ENCODE data around the gene IFNGR2. TPM values are rescaled to one million over a fixed set of nuclear protein-coding genes. Genes with fewer than 3 reads are reported as not detected.

IFNGR2 gene
- total and polyA plus RNA-seq, 2 of the 13 experiments (the other 11 are each of a cell fraction or from before 2014, with no cell fraction given), result 61.3 to 117 TPM

DNA sequence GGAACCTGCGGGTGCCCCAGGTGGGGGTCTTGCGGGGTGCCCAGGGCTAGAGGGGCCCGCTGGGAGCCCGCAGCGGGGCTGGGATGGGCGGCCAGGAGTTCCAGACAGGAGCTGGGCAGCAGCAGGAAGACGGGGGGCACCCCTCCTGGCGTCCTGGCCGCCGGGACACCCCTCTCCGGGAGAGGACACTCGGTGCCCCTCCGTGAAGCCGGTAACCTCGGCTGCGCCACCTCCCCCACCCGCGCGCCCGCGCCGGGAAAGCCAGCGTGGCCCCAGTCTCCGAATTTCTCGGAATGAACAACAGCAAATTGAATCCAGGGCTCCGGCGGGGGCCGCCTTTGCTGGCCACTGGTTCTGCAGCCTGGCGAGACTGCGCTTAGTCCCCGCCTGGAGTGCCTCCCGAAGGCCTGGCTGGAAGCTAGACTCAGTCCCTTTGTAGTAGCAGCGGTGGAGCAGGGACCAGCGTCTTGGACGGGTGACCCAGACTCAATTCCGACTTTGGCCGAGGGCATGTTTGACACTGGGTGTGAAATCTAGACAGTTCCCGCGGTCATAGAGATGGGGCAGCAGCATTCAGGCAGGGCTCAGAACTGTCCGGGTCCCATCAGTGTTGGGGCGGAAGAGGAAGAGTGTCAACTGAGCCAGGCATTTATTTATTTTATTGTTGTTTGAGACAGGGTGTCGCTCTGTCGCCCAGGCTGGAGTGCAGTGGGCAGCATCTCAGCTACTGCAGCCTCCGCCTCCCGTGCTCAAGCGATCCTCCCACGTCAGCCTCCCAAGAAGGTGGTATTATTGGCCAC is 773 bp downstream of the IFNGR2 start (continued):
- TF ChIP-seq, protein P1, sequence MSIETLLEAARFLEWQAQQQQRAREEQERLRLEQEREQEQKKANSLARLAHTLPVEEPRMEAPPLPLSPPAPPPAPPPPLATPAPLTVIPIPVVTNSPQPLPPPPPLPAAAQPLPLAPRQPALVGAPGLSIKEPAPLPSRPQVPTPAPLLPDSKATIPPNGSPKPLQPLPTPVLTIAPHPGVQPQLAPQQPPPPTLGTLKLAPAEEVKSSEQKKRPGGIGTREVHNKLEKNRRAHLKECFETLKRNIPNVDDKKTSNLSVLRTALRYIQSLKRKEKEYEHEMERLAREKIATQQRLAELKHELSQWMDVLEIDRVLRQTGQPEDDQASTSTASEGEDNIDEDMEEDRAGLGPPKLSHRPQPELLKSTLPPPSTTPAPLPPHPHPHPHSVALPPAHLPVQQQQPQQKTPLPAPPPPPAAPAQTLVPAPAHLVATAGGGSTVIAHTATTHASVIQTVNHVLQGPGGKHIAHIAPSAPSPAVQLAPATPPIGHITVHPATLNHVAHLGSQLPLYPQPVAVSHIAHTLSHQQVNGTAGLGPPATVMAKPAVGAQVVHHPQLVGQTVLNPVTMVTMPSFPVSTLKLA (IDR thresholded peaks at IDR 0.05), result no peak
- TF ChIP-seq ZNF143 (CRISPR knock-in tag; IDR thresholded peaks at IDR 0.05) (no peak), MZF1 (CRISPR knock-in tag; IDR thresholded peaks at IDR 0.05; ENCODE audit: borderline replicate concordance) (no peak), CHD2 (IDR thresholded peaks at IDR 0.05; ENCODE audit: low read depth, low read length) (no peak), MTF1 (CRISPR knock-in tag; IDR thresholded peaks at IDR 0.05) (no peak), ZNF891 (CRISPR knock-in tag; IDR thresholded peaks at IDR 0.05) (0 out of 2 replicates have a peak, but pooled peaks have one; percentile 20), TBX2 (CRISPR knock-in tag; IDR thresholded peaks at IDR 0.05; ENCODE audit: borderline replicate concordance) (peak; percentile 62; the same call in 1 of the 2 replicates), CCDC6 (CRISPR knock-in tag; IDR thresholded peaks at IDR 0.05) (peak; percentile 51; the same call in 1 of the 2 replicates), ISX (CRISPR knock-in tag; conservative IDR thresholded peaks at IDR 0.05) (no peak), SAFB2 (CRISPR knock-in tag; IDR thresholded peaks at IDR 0.05; ENCODE audit: borderline replicate concordance, low read depth) (no peak), FOXA1 (IDR thresholded peaks at IDR 0.05) (no peak), FOXA1 (CRISPR knock-in tag; IDR thresholded peaks at IDR 0.05) (no peak), BRCA1 (CRISPR knock-in tag; IDR thresholded peaks at IDR 0.05) (no peak), ZNF367 (CRISPR knock-in tag; IDR thresholded peaks at IDR 0.05; ENCODE audit: borderline replicate concordance) (no peak), POGZ (CRISPR knock-in tag; IDR thresholded peaks at IDR 0.05) (no peak), ATF7-NPFF (CRISPR knock-in tag; IDR thresholded peaks at IDR 0.05; ENCODE audit: low read depth) (no peak), RBM22 (optimal IDR thresholded peaks at IDR 0.05; ENCODE audit: low read length) (no peak), SKI (IDR thresholded peaks at IDR 0.05; ENCODE audit: partially characterized antibody) (peak; percentile 25)
- TF ChIP-seq, protein P2, sequence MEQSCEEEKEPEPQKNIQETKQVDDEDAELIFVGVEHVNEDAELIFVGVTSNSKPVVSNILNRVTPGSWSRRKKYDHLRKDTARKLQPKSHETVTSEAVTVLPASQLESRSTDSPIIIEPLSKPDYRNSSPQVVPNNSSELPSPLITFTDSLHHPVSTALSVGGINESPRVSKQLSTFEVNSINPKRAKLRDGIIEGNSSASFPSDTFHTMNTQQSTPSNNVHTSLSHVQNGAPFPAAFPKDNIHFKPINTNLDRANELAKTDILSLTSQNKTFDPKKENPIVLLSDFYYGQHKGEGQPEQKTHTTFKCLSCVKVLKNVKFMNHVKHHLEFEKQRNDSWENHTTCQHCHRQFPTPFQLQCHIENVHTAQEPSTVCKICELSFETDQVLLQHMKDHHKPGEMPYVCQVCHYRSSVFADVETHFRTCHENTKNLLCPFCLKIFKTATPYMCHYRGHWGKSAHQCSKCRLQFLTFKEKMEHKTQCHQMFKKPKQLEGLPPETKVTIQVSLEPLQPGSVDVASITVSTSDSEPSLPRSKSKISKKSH (CRISPR knock-in tag; IDR thresholded peaks at IDR 0.05; ENCODE audit: borderline replicate concordance), result no peak
- TF ChIP-seq, protein P3, sequence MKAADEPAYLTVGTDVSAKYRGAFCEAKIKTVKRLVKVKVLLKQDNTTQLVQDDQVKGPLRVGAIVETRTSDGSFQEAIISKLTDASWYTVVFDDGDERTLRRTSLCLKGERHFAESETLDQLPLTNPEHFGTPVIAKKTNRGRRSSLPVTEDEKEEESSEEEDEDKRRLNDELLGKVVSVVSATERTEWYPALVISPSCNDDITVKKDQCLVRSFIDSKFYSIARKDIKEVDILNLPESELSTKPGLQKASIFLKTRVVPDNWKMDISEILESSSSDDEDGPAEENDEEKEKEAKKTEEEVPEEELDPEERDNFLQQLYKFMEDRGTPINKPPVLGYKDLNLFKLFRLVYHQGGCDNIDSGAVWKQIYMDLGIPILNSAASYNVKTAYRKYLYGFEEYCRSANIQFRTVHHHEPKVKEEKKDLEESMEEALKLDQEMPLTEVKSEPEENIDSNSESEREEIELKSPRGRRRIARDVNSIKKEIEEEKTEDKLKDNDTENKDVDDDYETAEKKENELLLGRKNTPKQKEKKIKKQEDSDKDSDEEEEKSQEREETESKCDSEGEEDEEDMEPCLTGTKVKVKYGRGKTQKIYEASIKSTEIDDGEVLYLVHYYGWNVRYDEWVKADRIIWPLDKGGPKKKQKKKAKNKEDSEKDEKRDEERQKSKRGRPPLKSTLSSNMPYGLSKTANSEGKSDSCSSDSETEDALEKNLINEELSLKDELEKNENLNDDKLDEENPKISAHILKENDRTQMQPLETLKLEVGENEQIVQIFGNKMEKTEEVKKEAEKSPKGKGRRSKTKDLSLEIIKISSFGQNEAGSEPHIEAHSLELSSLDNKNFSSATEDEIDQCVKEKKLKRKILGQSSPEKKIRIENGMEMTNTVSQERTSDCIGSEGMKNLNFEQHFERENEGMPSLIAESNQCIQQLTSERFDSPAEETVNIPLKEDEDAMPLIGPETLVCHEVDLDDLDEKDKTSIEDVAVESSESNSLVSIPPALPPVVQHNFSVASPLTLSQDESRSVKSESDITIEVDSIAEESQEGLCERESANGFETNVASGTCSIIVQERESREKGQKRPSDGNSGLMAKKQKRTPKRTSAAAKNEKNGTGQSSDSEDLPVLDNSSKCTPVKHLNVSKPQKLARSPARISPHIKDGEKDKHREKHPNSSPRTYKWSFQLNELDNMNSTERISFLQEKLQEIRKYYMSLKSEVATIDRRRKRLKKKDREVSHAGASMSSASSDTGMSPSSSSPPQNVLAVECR (CRISPR knock-in tag; IDR thresholded peaks at IDR 0.05; ENCODE audit: borderline replicate concordance), result no peak; the same call in 1 of the 2 replicates
- TF ChIP-seq, protein P4, sequence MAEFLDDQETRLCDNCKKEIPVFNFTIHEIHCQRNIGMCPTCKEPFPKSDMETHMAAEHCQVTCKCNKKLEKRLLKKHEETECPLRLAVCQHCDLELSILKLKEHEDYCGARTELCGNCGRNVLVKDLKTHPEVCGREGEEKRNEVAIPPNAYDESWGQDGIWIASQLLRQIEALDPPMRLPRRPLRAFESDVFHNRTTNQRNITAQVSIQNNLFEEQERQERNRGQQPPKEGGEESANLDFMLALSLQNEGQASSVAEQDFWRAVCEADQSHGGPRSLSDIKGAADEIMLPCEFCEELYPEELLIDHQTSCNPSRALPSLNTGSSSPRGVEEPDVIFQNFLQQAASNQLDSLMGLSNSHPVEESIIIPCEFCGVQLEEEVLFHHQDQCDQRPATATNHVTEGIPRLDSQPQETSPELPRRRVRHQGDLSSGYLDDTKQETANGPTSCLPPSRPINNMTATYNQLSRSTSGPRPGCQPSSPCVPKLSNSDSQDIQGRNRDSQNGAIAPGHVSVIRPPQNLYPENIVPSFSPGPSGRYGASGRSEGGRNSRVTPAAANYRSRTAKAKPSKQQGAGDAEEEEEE (CRISPR knock-in tag; IDR thresholded peaks at IDR 0.05; ENCODE audit: borderline replicate concordance), result no peak

Measured in HepG2 (cell line).